Measurements from ENCODE around the gene NDFIP1.

Gene NDFIP1

GRCh38 chr5:142095035-142095434 is 13.5 kb upstream of the NDFIP1 start:
- Histone ChIP-seq H3K36me3 (ENCODE audit: control insufficient read depth, insufficient read depth, low read length) (no peaks in the 10 kb centered on the region), H3K4me1 (ENCODE audit: control insufficient read depth, insufficient read depth, low read length) (peaks cover 20% of the 10 kb centered on the region), H3K27ac (ENCODE audit: low read depth, low read length) (no peak overlapping the region), H3K9ac (ENCODE audit: low read depth, low read length) (no peak overlapping the region), H3K27me3 (ENCODE audit: control insufficient read depth, insufficient read depth, low read length) (no peaks in the 10 kb centered on the region), H3K4me3 (ENCODE audit: low read depth, low read length) (no peak overlapping the region), H3K9me3 (ENCODE audit: control insufficient read depth, insufficient read depth, low read length) (no peaks in the 10 kb centered on the region)

DNA sequence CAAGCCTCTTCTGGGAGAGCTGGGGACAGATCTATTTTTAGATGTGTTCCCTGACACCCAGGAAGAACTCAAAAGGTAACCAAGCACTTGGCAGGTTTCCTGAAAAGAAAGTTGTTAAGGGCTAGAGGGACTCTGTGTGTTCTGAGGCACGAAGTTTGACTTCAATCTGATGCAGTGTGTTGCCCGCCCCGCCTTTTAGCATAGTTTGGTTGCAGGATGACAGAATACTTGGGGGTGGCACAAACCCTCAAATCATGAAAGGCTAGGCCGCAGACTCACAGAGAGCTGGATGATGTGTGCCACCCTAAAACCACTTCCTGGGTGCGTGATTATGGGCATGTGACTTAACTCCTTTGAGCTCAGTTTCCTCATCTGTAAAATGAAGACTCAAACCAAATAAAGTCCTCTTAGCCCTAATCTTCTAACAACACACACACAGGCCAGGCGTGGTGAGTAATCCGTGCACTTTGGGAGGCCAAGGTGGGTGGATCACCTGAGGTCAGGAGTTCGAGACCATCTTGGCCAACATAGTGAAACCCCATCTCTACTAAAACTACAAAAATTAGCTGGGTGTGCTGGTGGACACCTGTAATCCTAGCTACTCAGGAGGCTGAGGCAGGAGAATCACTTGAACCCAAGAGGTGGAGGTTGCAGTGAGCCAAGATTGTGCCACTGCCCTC is 12.8 kb upstream of the NDFIP1 start:
- Histone ChIP-seq H3K36me3 (ENCODE audit: control insufficient read depth, insufficient read depth, low read length) (no peaks in the 10 kb centered on the region), H3K4me1 (ENCODE audit: control insufficient read depth, insufficient read depth, low read length) (peaks cover 20% of the 10 kb centered on the region), H3K27me3 (ENCODE audit: control insufficient read depth, insufficient read depth, low read length) (no peaks in the 10 kb centered on the region), H3K9ac (ENCODE audit: low read depth, low read length) (no peak overlapping the region), H3K27ac (ENCODE audit: low read depth, low read length) (no peak overlapping the region), H3K4me3 (ENCODE audit: low read depth, low read length) (no peak overlapping the region), H3K9me3 (ENCODE audit: control insufficient read depth, insufficient read depth, low read length) (no peaks in the 10 kb centered on the region)

- Histone ChIP-seq H3K4me1 (ENCODE audit: control insufficient read depth, insufficient read depth, low read length) (peaks cover 20% of the 10 kb centered on the region), H3K9me3 (ENCODE audit: control insufficient read depth, insufficient read depth, low read length) (no peaks in the 10 kb centered on the region), H3K9ac (ENCODE audit: low read depth, low read length) (no peak overlapping the region), H3K27ac (ENCODE audit: low read depth, low read length) (no peak overlapping the region), H3K36me3 (ENCODE audit: control insufficient read depth, insufficient read depth, low read length) (no peaks in the 10 kb centered on the region), H3K27me3 (ENCODE audit: control insufficient read depth, insufficient read depth, low read length) (no peaks in the 10 kb centered on the region), H3K4me3 (ENCODE audit: low read depth, low read length) (no peak overlapping the region)
These were observed 12.2 kb upstream of the NDFIP1 start for GRCh38 chr5:142096382-142096781.

DNA sequence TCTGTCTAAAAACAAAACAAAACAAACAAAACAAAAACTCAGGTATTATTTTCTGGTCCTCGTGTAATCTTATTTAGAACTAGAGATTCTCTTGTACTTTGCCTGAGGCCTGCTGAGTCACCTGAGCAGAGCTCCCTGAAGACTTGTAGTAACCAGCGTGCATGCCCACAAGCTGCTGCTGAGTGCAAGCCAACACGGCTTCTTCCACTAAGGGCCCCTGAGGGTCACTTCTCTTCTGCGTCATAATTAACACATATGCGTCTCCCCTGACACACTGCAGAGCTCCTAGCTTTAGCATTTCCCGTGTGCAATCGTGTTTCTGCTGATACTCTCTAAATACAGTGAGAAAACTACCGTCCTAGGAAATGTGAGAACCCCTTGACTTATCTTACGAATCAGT is 10.9 kb upstream of the NDFIP1 start:
- peak overlapping the region; percentile 6; the same call in 1 of the 2 replicates for H3K9ac ChIP-seq (ENCODE audit: low read depth, low read length)
- peaks cover 20% of the 10 kb centered on the region for H3K4me1 ChIP-seq (ENCODE audit: control insufficient read depth, insufficient read depth, low read length)
- H3K27me3 ChIP-seq (ENCODE audit: control insufficient read depth, insufficient read depth, low read length), result no peaks in the 10 kb centered on the region
- H3K4me3 ChIP-seq (ENCODE audit: low read depth, low read length), result no peak overlapping the region
- no peaks in the 10 kb centered on the region for H3K9me3 ChIP-seq (ENCODE audit: control insufficient read depth, insufficient read depth, low read length)
- H3K36me3 ChIP-seq (ENCODE audit: control insufficient read depth, insufficient read depth, low read length), result no peaks in the 10 kb centered on the region
- H3K27ac ChIP-seq (ENCODE audit: low read depth, low read length), result no peak overlapping the region

GRCh38 chr5:142098275-142098674 is 10.3 kb upstream of the NDFIP1 start:
- Histone ChIP-seq H3K9me3 (ENCODE audit: control insufficient read depth, insufficient read depth, low read length) (no peaks in the 10 kb centered on the region), H3K4me3 (ENCODE audit: low read depth, low read length) (no peak overlapping the region), H3K9ac (ENCODE audit: low read depth, low read length) (0 out of 2 replicates have a peak overlapping the region, but pooled peaks have one; percentile 6), H3K27me3 (ENCODE audit: control insufficient read depth, insufficient read depth, low read length) (no peaks in the 10 kb centered on the region), H3K27ac (ENCODE audit: low read depth, low read length) (peak overlapping the region; percentile 72), H3K4me1 (ENCODE audit: control insufficient read depth, insufficient read depth, low read length) (peaks cover 20% of the 10 kb centered on the region), H3K36me3 (ENCODE audit: control insufficient read depth, insufficient read depth, low read length) (no peaks in the 10 kb centered on the region)

DNA sequence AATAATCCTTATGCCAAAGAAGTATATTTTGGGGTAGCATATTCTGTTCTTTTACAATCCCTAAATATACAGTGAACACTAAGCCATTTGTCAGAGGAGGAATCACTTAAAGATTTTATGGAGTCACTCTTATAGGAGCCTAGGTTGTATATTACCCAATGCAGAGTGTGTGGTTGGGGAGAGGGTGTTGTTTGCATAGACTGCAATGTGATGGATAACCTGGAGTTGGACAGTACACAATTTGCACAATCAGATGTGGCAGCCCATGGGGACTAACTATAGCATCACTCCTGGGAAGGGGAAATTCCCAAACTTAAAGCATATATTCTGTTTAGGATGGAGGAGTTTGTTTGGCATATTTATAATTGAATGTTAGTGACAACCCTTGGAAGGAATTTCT is 9.6 kb upstream of the NDFIP1 start:
- Histone ChIP-seq H3K36me3 (ENCODE audit: control insufficient read depth, insufficient read depth, low read length) (no peaks in the 10 kb centered on the region), H3K27ac (ENCODE audit: low read depth, low read length) (peak overlapping the region; percentile 72), H3K9me3 (ENCODE audit: control insufficient read depth, insufficient read depth, low read length) (no peaks in the 10 kb centered on the region), H3K9ac (ENCODE audit: low read depth, low read length) (no peak overlapping the region), H3K4me3 (ENCODE audit: low read depth, low read length) (no peak overlapping the region), H3K27me3 (ENCODE audit: control insufficient read depth, insufficient read depth, low read length) (no peaks in the 10 kb centered on the region), H3K4me1 (ENCODE audit: control insufficient read depth, insufficient read depth, low read length) (peaks cover 20% of the 10 kb centered on the region)

DNA sequence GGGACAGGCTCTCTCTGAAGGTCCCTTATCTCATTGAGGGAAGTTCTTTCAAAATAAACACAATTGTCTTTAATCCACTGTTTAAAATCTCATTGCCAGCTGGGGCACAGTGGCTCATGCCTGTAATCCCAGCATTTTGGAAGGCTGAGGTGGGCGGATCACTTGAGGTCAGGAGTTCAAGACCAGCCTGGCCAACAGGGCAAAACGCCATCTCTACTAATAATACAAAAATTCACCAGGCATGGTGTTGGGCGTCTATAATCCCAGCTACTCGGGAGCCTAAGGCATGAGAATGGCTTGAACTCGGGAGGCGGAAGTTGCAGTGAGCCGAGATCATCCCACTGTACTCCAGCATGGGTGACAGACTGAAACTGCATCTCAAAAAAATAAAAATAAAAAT is 8.3 kb upstream of the NDFIP1 start:
- Histone ChIP-seq H3K9ac (ENCODE audit: low read depth, low read length) (no peak overlapping the region), H3K27me3 (ENCODE audit: control insufficient read depth, insufficient read depth, low read length) (no peaks in the 10 kb centered on the region)

GRCh38 chr5:142102980-142103740 is 5.4 kb upstream of the NDFIP1 start:
- H3K4me3 ChIP-seq (ENCODE audit: low read depth, low read length), result no peak overlapping the region
- no peak overlapping the region for H3K9ac ChIP-seq (ENCODE audit: low read depth, low read length)
- no peak overlapping the region for H3K27ac ChIP-seq (ENCODE audit: low read depth, low read length)

More for the DNA sequence above, 8.3 kb upstream of the NDFIP1 start:
- Histone ChIP-seq H3K4me3 (ENCODE audit: low read depth, low read length) (no peak overlapping the region), H3K9me3 (ENCODE audit: control insufficient read depth, insufficient read depth, low read length) (no peaks in the 10 kb centered on the region), H3K36me3 (ENCODE audit: control insufficient read depth, insufficient read depth, low read length) (no peaks in the 10 kb centered on the region), H3K27ac (ENCODE audit: low read depth, low read length) (no peak overlapping the region), H3K4me1 (ENCODE audit: control insufficient read depth, insufficient read depth, low read length) (peaks cover 20% of the 10 kb centered on the region)

GRCh38 chr5:142104491-142104890 is 4.1 kb upstream of the NDFIP1 start:
- H3K9me3 ChIP-seq (ENCODE audit: control insufficient read depth, insufficient read depth, low read length), result no peaks in the 10 kb centered on the region
- no peak overlapping the region for H3K4me3 ChIP-seq (ENCODE audit: low read depth, low read length)
- H3K4me1 ChIP-seq (ENCODE audit: control insufficient read depth, insufficient read depth, low read length), result no peaks in the 10 kb centered on the region
- no peaks in the 10 kb centered on the region for H3K36me3 ChIP-seq (ENCODE audit: control insufficient read depth, insufficient read depth, low read length)
- no peak overlapping the region for H3K27ac ChIP-seq (ENCODE audit: low read depth, low read length)
- H3K9ac ChIP-seq (ENCODE audit: low read depth, low read length), result no peak overlapping the region
- H3K27me3 ChIP-seq (ENCODE audit: control insufficient read depth, insufficient read depth, low read length), result peaks cover 15% of the 10 kb centered on the region; the same call in 1 of the 2 replicates

More at GRCh38 chr5:142102980-142103740, 5.4 kb upstream of the NDFIP1 start:
- Histone ChIP-seq H3K36me3 (ENCODE audit: control insufficient read depth, insufficient read depth, low read length) (no peaks in the 10 kb centered on the region), H3K27me3 (ENCODE audit: control insufficient read depth, insufficient read depth, low read length) (peaks cover 14% of the 10 kb centered on the region; the same call in 1 of the 2 replicates), H3K9me3 (ENCODE audit: control insufficient read depth, insufficient read depth, low read length) (no peaks in the 10 kb centered on the region), H3K4me1 (ENCODE audit: control insufficient read depth, insufficient read depth, low read length) (peaks cover 13% of the 10 kb centered on the region)

GRCh38 chr5:142106061-142106460 is 2.5 kb upstream of the NDFIP1 start:
- H3K9me3 ChIP-seq (ENCODE audit: control insufficient read depth, insufficient read depth, low read length), result no peaks in the 10 kb centered on the region
- no peak overlapping the region for H3K27ac ChIP-seq (ENCODE audit: low read depth, low read length)
- no peaks in the 10 kb centered on the region for H3K36me3 ChIP-seq (ENCODE audit: control insufficient read depth, insufficient read depth, low read length)
- H3K4me3 ChIP-seq (ENCODE audit: low read depth, low read length), result no peak overlapping the region
- 0 out of 2 replicates have a peak, but pooled peaks cover 11% of the 10 kb centered on the region for H3K4me1 ChIP-seq (ENCODE audit: control insufficient read depth, insufficient read depth, low read length)
- H3K9ac ChIP-seq (ENCODE audit: low read depth, low read length), result no peak overlapping the region
- peaks cover 29% of the 10 kb centered on the region for H3K27me3 ChIP-seq (ENCODE audit: control insufficient read depth, insufficient read depth, low read length)

All from HUES48 (cell line).